ENCODE results near the gene TCEA2. TPM values are rescaled to one million over a fixed set of nuclear protein-coding genes. Genes with fewer than 3 reads are reported as not detected.

TCEA2 gene
- total and polyA plus RNA-seq, 2 donors (not counting 1 experiment from before 2014, with no cell fraction given) = 58.1 to 63.9 TPM

GRCh38 chr20:64115171-64115911 lies 52.3 kb downstream of the TCEA2 start:
- intact Hi-C loops (cut with micrococcal nuclease) = no loop called here
- H3K4me1 Mint-ChIP-seq = peaks cover 16% of the 10 kb centered on the region

More at GRCh38 chr20:64115171-64115911, 52.3 kb downstream of the TCEA2 start:
- Histone ChIP-seq H3K79me2 (ENCODE audit: control insufficient read depth, insufficient read depth, low read length) (no peaks in the 10 kb centered on the region), H3K36me3 (replicated peaks in 1 of 2; ENCODE audit: control extremely low read depth in 1 of 2, control insufficient read depth in 1 of 2, extremely low read depth in 1 of 2, insufficient read depth in 2 of 2, low read length in 1 of 2) (no peaks in the 10 kb centered on the region), H4K20me1 (ENCODE audit: control insufficient read depth, insufficient read depth, low read length, poor library complexity, severe bottlenecking) (no peaks in the 10 kb centered on the region), H3K4me1 (ENCODE audit: control insufficient read depth in 2 of 2, insufficient read depth in 2 of 2, low read length in 2 of 2) (peaks cover 4 to 19% of the 10 kb centered on the region in 2 donors), H2AFZ (ENCODE audit: insufficient read depth, low read depth, low read length, poor library complexity, severe bottlenecking) (no peak overlapping the region), H3K27ac (ENCODE audit: low read length in 2 of 2) (no peak overlapping the region), H3K4me2 (replicated peaks; ENCODE audit: low read depth, low read length, poor library complexity, severe bottlenecking) (no peak overlapping the region), H3K4me3 (ENCODE audit: control extremely low read depth in 1 of 5, extremely low read depth in 1 of 5, insufficient read depth in 1 of 5, low read depth in 2 of 5, low read length in 4 of 5) (no peak overlapping the region), H3K9ac (ENCODE audit: low read length) (no peak overlapping the region), H3K9me3 (ENCODE audit: control extremely low read depth in 1 of 3, control insufficient read depth in 2 of 3, insufficient read depth in 1 of 3, low read length in 2 of 3) (no peaks in the 10 kb centered on the region), H3K27me3 (replicated peaks in 1 of 4; ENCODE audit: control extremely low read depth in 1 of 4, control insufficient read depth in 3 of 4, insufficient read depth in 4 of 4, low read length in 3 of 4) (no peaks in the 10 kb centered on the region)
- Mint-ChIP-seq H3K27ac (no peak overlapping the region), H3K9me3 (ENCODE audit: insufficient read depth) (no peaks in the 10 kb centered on the region), H3K4me3 (no peak overlapping the region), H3K27me3 (no peaks in the 10 kb centered on the region)
- TF ChIP-seq EZH2 (IDR thresholded peaks at IDR 0.05; ENCODE audit: borderline replicate concordance, insufficient read depth, low read depth, low read length, poor library complexity, severe bottlenecking) (no peak), CTCF (IDR thresholded peaks at IDR 0.05) (no peak)
- DNase-seq (no peak), ATAC-seq (ENCODE audit: low read depth) (no peak)
- ChIA-PET POLR2A (no interaction called here), CTCF (interaction anchor here (1.4 to 9.2 kb wide), 4 partner anchors 14 to 77 kb away, joined by 3 to 220 read pairs (median 11); partner anchors contain the start of genes LKAAEAR1, OPRL1 and RGS19)
- WGBS (ENCODE audit: insufficient coverage) = 89% methylated on average over 11 of the region's 14 CpGs

All from B cell (primary cell).